HL-60 (cell line): ENCODE data around the gene MMP1.

Source experiments
- DNase-seq, 2 experiments: peaks; one replicate each; pipeline ENCODE4 v3.0.0-alpha.2; 2010 to 2020; ENCODE audit warnings: low read depth in 1 of 2, low spot score in 1 of 2
- H3K27ac ChIP-seq: fragments of 250-450 bp; sonication (Bioruptor Pico); replicated peaks from 2 replicates; pipeline ENCODE4 v1.5.1; 2020; ENCODE audit warnings: mild to moderate bottlenecking, moderate library complexity
- H3K27me3 ChIP-seq: fragments of 250-450 bp; sonication (Bioruptor Pico); 2 replicates; pipeline ENCODE4 v1.5.1; 2021; ENCODE audit warnings: mild to moderate bottlenecking, moderate library complexity; ENCODE audit not compliant: insufficient read depth, poor library complexity, severe bottlenecking
- H3K4me3 ChIP-seq: replicated peaks from 2 replicates; pipeline ENCODE4 v1.5.1; 2011; ENCODE audit warnings: mild to moderate bottlenecking, control low read depth, low read length; ENCODE audit not compliant: insufficient read depth
- CTCF ChIP-seq: IDR thresholded peaks from one replicate; pipeline ENCODE4 v1.5.1; 2011; ENCODE audit warnings: low read length, control low read depth, inconsistent platforms; ENCODE audit not compliant: insufficient read depth
- GABPA ChIP-seq: IDR thresholded peaks from 2 replicates; pipeline ENCODE4 v1.6.1; 2012; ENCODE audit warnings: low read depth
- POLR2AphosphoS5 ChIP-seq: IDR thresholded peaks from 2 replicates; pipeline ENCODE4 v1.6.1; 2012; ENCODE audit warnings: low read depth
- SPI1 ChIP-seq: IDR thresholded peaks from 2 replicates; pipeline ENCODE4 v1.6.1; 2012; ENCODE audit warnings: low read depth, mild to moderate bottlenecking, borderline replicate concordance
- TF ChIP-seq, protein P1 (sequence below): IDR thresholded peaks from 2 replicates; pipeline ENCODE4 v1.6.1; 2012; ENCODE audit warnings: low read depth; ENCODE audit not compliant: insufficient replicate concordance

Gene MMP1

DNA sequence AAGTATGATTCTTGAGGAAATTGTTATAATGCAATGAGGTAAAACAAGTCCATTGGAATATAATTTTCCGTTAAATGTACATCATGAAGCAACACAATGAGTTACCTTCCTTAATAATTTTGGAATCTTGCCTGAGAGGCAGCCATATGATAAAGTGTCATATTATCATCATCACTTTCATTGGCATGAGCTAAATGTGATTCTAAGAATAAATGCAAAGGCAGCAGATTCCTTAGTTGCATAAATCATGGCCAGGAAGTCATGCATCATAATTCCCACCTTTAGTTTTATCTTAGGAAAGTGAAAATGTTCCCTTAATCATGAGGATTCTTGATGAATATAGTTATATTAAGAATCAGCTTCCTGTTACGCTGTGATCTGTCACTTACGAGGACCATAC lies 14.2 kb upstream of the MMP1 start:
- DNase-seq, result no peak

DNA sequence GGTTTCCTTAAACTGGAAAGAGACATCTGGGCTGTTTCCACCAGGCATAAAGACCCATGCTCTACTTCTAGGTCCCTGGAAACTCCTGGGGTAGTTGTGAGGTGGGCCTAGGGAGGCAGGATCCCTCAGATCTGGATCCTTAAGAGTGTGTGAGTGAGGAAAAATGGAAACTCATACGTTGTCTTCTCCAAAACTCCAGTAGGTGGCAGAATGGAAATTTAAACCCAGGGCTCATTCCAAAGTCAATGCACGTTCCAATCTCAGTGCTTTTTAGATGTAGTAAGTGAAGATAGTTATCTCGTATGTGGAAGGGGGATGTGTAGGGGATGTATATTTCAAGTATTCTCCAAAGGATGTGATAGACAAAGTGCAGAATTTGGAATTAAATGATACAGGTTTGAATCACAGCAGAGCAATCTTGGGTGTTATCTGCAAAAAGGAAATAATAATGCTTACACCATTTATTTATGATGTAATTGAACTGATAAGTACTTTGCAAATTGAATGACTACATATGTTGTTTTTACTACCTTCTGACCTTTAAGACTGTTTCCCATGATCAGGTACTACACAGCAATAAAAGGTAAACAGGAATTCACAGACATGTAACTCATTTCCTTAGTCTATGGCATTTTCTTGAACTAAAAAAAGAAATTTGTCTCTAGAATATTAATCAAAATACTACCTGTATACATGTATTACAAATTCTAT lies 13.1 kb upstream of the MMP1 start:
- no peak overlapping the region for H3K4me3 ChIP-seq
- no peaks in the 10 kb centered on the region for H3K27me3 ChIP-seq
- no peak overlapping the region for H3K27ac ChIP-seq
- no peak for DNase-seq
- TF ChIP-seq, protein P1, sequence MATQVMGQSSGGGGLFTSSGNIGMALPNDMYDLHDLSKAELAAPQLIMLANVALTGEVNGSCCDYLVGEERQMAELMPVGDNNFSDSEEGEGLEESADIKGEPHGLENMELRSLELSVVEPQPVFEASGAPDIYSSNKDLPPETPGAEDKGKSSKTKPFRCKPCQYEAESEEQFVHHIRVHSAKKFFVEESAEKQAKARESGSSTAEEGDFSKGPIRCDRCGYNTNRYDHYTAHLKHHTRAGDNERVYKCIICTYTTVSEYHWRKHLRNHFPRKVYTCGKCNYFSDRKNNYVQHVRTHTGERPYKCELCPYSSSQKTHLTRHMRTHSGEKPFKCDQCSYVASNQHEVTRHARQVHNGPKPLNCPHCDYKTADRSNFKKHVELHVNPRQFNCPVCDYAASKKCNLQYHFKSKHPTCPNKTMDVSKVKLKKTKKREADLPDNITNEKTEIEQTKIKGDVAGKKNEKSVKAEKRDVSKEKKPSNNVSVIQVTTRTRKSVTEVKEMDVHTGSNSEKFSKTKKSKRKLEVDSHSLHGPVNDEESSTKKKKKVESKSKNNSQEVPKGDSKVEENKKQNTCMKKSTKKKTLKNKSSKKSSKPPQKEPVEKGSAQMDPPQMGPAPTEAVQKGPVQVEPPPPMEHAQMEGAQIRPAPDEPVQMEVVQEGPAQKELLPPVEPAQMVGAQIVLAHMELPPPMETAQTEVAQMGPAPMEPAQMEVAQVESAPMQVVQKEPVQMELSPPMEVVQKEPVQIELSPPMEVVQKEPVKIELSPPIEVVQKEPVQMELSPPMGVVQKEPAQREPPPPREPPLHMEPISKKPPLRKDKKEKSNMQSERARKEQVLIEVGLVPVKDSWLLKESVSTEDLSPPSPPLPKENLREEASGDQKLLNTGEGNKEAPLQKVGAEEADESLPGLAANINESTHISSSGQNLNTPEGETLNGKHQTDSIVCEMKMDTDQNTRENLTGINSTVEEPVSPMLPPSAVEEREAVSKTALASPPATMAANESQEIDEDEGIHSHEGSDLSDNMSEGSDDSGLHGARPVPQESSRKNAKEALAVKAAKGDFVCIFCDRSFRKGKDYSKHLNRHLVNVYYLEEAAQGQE, result no peak
- TF ChIP-seq POLR2AphosphoS5 (no peak), GABPA (no peak), CTCF (no peak), SPI1 (no peak)

More for the DNA sequence above, 14.2 kb upstream of the MMP1 start:
- Histone ChIP-seq H3K27ac (no peak overlapping the region), H3K27me3 (no peaks in the 10 kb centered on the region), H3K4me3 (no peak overlapping the region)
- TF ChIP-seq GABPA, result no peak
- TF ChIP-seq CTCF, result no peak
- TF ChIP-seq SPI1, result no peak
- no peak for TF ChIP-seq POLR2AphosphoS5
- TF ChIP-seq, protein P1, result no peak

- TF ChIP-seq SPI1, result no peak
- TF ChIP-seq, protein P1, result no peak
- DNase-seq, result no peak
- Histone ChIP-seq H3K27me3 (no peaks in the 10 kb centered on the region), H3K27ac (no peak overlapping the region), H3K4me3 (no peak overlapping the region)
Measured at GRCh38 chr11:102809971-102810370, 12.0 kb upstream of the MMP1 start.
